ENCODE data around the gene TTPAL.

Gene TTPAL

GRCh38 chr20:44521484-44522481 lies 46.1 kb downstream of the TTPAL start, which contains the start of gene SERINC3:
SERINC3 (minus strand) TSS chr20:44522070; CDS start chr20:44521951, 119 bp downstream.
- peak within 1 kb of the TSS; percentile 84 for H3K27ac ChIP-seq
- TF ChIP-seq CTCF (conservative IDR thresholded peaks at IDR 0.05), result peak; percentile 37; the same call in 1 of the 2 replicates
- peak; percentile 80 for TF ChIP-seq ZFX (IDR thresholded peaks at IDR 0.05)

- no peak for TF ChIP-seq CTCF (conservative IDR thresholded peaks at IDR 0.05)
- no peak for TF ChIP-seq ZFX (IDR thresholded peaks at IDR 0.05)
- no peak overlapping the region for H3K27ac ChIP-seq
Observed at GRCh38 chr20:44522841-44523240, 47.2 kb downstream of the TTPAL start.

- TF ChIP-seq ZFX (IDR thresholded peaks at IDR 0.05) (no peak), CTCF (conservative IDR thresholded peaks at IDR 0.05) (no peak)
- H3K27ac ChIP-seq, result no peak overlapping the region
Observed at GRCh38 chr20:44523746-44524145, 48.1 kb downstream of the TTPAL start.

- H3K27ac ChIP-seq, result no peak overlapping the region
- no peak for TF ChIP-seq ZFX (IDR thresholded peaks at IDR 0.05)
Observed at GRCh38 chr20:44526129-44526528, 50.5 kb downstream of the TTPAL start.

GRCh38 chr20:44527716-44528199 lies 52.1 kb downstream of the TTPAL start:
- TF ChIP-seq ZFX (IDR thresholded peaks at IDR 0.05) (no peak), CTCF (conservative IDR thresholded peaks at IDR 0.05) (no peak)
- H3K27ac ChIP-seq, result no peak overlapping the region

GRCh38 chr20:44528309-44528708 lies 52.6 kb downstream of the TTPAL start:
- TF ChIP-seq CTCF (conservative IDR thresholded peaks at IDR 0.05) (no peak), ZFX (IDR thresholded peaks at IDR 0.05) (no peak)
- H3K27ac ChIP-seq, result no peak overlapping the region

- peak overlapping the region; percentile 58 for H3K27ac ChIP-seq
Observed at GRCh38 chr20:44532259-44532980, 56.7 kb downstream of the TTPAL start.

More at GRCh38 chr20:44532259-44532980, 56.7 kb downstream of the TTPAL start:
- no peak for TF ChIP-seq ZFX (IDR thresholded peaks at IDR 0.05)
- TF ChIP-seq CTCF (conservative IDR thresholded peaks at IDR 0.05), result peak; percentile 4; the same call in 1 of the 2 replicates
